Heart left ventricle (tissue), 16 donors: ENCODE measurements around the gene ALDH3B2. TPM values are rescaled to one million over a fixed set of nuclear protein-coding genes. Genes with fewer than 3 reads are reported as not detected.

ENCODE experiments used
- ATAC-seq, 4 donors: fragments of 200-7000 bp; cut with Tn5 transposase; one replicate each; pipeline ENCODE4 v1.9.1; 2020 to 2022; ENCODE audit warnings: moderate library complexity in 4 of 4, mild to moderate bottlenecking in 3 of 4, moderate number of reproducible peaks in 1 of 4
- DNase-seq, 5 donors: peaks; one replicate each; pipeline ENCODE4 v3.0.0-alpha.2; 2020
- H3K27ac ChIP-seq, 12 donors: fragments of 200-600 bp; sonication (generic) in 4 of 12; one replicate each; pipeline versions ENCODE4 v1.5.0 to v1.8.0; 2016 to 2022; ENCODE audit warnings: mild to moderate bottlenecking in 2 of 12
- H3K27me3 ChIP-seq, 9 donors: fragments of 200-600 bp; sonication (generic) in 2 of 9; one replicate each; pipeline versions ENCODE4 v1.5.1 to v1.8.0; 2016 to 2022; ENCODE audit warnings: mild to moderate bottlenecking in 3 of 9
- H3K36me3 ChIP-seq, 9 donors: fragments of 200-600 bp; sonication (generic) in 2 of 9; one replicate each; pipeline versions ENCODE4 v1.5.0 to v1.8.0; 2018 to 2022; ENCODE audit warnings: mild to moderate bottlenecking in 2 of 9
- H3K4me1 ChIP-seq, 12 donors: fragments of 200-600 bp; sonication (generic) in 4 of 12; one replicate each; pipeline versions ENCODE4 v1.5.0 to v1.8.0; 2016 to 2022; ENCODE audit warnings: mild to moderate bottlenecking in 3 of 12
- H3K4me3 ChIP-seq, 12 donors: fragments of 200-600 bp; sonication (generic) in 4 of 12; one replicate each; pipeline versions ENCODE4 v1.5.0 to v1.8.0; 2017 to 2022; ENCODE audit warnings: mild to moderate bottlenecking in 9 of 12, moderate library complexity in 4 of 12
- H3K9me3 ChIP-seq, 12 donors: fragments of 200-600 bp; sonication (generic) in 4 of 12; one replicate each; pipeline versions ENCODE4 v1.5.0 to v1.8.0; 2016 to 2022; ENCODE audit warnings: mild to moderate bottlenecking in 1 of 12
- POLR2A ChIP-seq, 2 donors: fragments of 450-650 bp; IDR thresholded peaks; one replicate each; pipeline ENCODE4 v1.6.1; 2017; ENCODE audit warnings: antibody characterized with exemption in 2 of 2, mild to moderate bottlenecking in 2 of 2, moderate library complexity in 2 of 2
- WGBS, 4 donors: extraction: QIAGEN DNeasy Blood & Tissue Kit in 2 of 4; methylation state at CpG; one replicate each; pipeline versions ENCODE4 v1.1.5 to v1.1.7; 2013 to 2018; 5-methylcytosine and 5-hydroxymethylcytosine counted together
- intact Hi-C, 10 donors: fragments of 100-400 bp; cut with DNase I; formaldehyde crosslinking; loops; one replicate each; pipeline versions ENCODE4 v1.11.1 to v1.14.2; 2022
- polyA plus RNA-seq, 2 donors: library from polyadenylated mRNA; stranded (reverse); fragments of 200-250 nt; gene quantifications; one replicate each; pipeline ENCODE4 v1.2.3, GENCODE V29; 2013
- total RNA-seq, 9 donors: library from RNA; depleted of rRNA in 2 of 9; stranded (reverse); fragments of >200 nt in 2 of 9; fragmentation: NEBNext Ultra II Directional in 3 of 9; extraction: Animal tissue kit (Norgen Biotek cat#: 25700) in 3 of 9; gene quantifications; one replicate each; pipeline versions ENCODE4 v1.1.0 to v1.2.4, GENCODE V29; 2016 to 2023
- TF ChIP-seq, protein P1 (sequence below), 12 donors: fragments of 200-600 bp; sonication (generic) in 4 of 12; IDR thresholded peaks; one replicate each; pipeline versions ENCODE4 v1.5.0 to v1.8.0; 2018 to 2022; ENCODE audit warnings: antibody characterized with exemption in 12 of 12, mild to moderate bottlenecking in 5 of 12
- donor health status: ischemic (EF 13 %, LVEDD 7.1; RV severe dilation, severe dysfunction).
- donor health status: healthy with polysubstance abuse.
- donor health status: DM: no; HTN: yes; CAD: no.
- donor health status: DM: no; HTN: no; CAD: no.
- donor health status: ischemic (EF 25% LVEDD 6.9; RV normal size, moderate dysfunction).
- donor health status: ischemic (EF 25% LVEDD 5.7; RV mildly dilated, moderate dysfunction).
- donor health status: healthy.
- donor health status: DM: yes; HTN: yes; CAD: no.
- donor health status: ischemic (EF 35%, LVEDD 5.7; RV mildly dilated, moderate dysfunction).
- donor health status: nonischemic (EF 11% LVEDD 7.7; RV severe dilation, severe dysfunction).
- donor health status: DM: yes; HTN: yes; CAD: no.
- donor health status: PGD.
- donor health status: ischemic (EF 29% LVEDD 5.4; RV normal size, mild dysfunction).
- donor health status: nonischemic (EF 23%, LVEDD 6.1; RV moderate dilation, normal function).

ALDH3B2 gene
- total and polyA plus RNA-seq, 11 donors = not detected

DNA sequence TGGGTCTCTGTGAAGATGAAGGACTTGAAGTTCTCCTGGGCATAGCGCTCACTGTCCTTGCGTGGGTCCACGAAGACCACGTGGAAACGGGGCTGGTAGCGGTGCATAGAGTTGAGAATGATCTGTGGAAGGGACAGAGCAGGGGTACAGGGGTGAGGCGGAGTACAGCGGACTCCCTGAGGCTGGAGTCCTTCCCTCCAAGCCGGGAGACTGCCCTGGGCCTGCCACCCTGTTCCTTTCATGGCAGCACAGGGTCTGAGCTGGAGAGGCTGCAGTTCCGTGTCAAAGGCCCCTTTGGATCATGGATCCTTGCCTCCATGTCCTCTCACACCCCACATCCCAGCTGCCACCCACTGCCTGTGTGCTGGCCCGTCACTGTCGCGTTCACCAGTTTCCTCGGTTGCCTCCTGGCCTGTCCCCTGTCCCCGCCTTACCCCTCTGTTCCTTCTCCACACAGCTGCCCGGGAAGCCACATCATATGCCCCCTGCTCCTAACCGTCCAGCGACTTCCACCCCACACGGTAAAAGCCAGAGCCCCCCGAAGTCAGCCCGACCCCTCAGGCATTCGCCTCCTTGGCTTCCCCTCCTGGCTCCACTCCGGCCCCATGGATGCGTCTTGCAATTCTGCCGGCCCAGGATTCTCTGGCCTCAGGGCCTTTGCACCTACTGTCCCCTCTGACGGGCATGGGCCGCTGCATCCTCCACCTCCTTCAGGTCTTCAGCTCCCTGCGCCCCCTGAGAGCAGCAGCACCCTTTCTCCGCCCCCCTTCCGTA lies 41.3 kb downstream of the ALDH3B2 start:
- no peak overlapping the region for H3K4me3 ChIP-seq
- peak overlapping the region in 3 of 12 donors; percentile 4 to 60 (median 37) for H3K27ac ChIP-seq
- H3K27me3 ChIP-seq = no peaks in the 10 kb centered on the region
- no peak for ATAC-seq
- intact Hi-C loops = loop anchor here in 2 of 10 donors (10.0 kb wide), 2 partner anchors 162 to 172 kb away; no protein-coding TSS in a partner anchor
- WGBS, 4 donors = 89 to 93% (median 93%) methylated on average over 22 to 30 of the region's 30 CpGs
- peaks cover 0 to 32% (median 14%) of the 10 kb centered on the region in 12 donors for H3K4me1 ChIP-seq
- no peaks in the 10 kb centered on the region for H3K36me3 ChIP-seq
- DNase-seq = peak in 2 of 5 donors; percentile 27 to 56
- TF ChIP-seq, protein P1, sequence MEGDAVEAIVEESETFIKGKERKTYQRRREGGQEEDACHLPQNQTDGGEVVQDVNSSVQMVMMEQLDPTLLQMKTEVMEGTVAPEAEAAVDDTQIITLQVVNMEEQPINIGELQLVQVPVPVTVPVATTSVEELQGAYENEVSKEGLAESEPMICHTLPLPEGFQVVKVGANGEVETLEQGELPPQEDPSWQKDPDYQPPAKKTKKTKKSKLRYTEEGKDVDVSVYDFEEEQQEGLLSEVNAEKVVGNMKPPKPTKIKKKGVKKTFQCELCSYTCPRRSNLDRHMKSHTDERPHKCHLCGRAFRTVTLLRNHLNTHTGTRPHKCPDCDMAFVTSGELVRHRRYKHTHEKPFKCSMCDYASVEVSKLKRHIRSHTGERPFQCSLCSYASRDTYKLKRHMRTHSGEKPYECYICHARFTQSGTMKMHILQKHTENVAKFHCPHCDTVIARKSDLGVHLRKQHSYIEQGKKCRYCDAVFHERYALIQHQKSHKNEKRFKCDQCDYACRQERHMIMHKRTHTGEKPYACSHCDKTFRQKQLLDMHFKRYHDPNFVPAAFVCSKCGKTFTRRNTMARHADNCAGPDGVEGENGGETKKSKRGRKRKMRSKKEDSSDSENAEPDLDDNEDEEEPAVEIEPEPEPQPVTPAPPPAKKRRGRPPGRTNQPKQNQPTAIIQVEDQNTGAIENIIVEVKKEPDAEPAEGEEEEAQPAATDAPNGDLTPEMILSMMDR (IDR thresholded peaks at IDR 0.05) = no peak
- TF ChIP-seq POLR2A (IDR thresholded peaks at IDR 0.05) = no peak
- H3K9me3 ChIP-seq = no peaks in the 10 kb centered on the region

DNA sequence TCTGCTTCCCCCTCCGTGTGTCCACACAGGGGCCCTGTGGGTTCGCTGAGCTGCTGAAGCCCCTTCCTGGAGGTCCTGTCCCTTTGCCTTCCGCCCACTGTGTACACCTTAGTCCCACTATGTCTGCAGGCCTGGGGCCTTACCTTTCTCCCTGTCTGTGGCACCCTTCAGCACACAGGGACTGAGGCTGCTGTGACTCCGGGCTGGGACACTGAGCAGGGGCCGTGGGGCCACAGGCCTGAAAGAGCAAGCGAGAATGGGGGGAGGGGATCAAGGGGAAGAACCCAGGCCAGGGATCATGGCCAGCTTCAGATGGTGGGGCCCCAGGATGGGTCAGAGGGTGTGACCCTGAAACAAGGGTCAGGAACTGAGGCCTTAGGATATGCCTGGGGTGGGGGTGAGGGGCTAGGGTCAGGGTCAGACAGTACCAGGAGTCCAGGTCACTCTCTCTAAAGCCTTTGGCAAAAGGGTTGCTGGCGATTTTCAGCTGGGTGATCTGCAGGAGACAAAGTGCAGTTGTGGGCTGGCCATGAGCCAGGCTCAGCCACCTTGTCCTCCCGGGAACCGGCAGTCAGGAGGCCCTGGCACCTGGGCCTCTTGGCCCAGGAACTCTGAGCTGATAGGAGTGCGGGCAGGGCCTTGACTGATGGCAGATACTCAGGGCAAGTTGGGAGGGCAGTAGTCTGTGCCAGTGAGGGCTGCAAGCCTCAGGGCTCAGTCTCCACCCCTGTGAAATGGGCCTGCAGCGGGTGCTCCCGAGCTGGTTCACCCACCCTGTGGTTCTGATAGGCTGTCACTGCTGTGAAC lies 42.0 kb downstream of the ALDH3B2 start:
- Histone ChIP-seq H3K4me1 (peaks cover 0 to 32% (median 14%) of the 10 kb centered on the region in 12 donors), H3K27ac (peak overlapping the region in 5 of 12 donors; percentile 4 to 60 (median 43)), H3K36me3 (no peaks in the 10 kb centered on the region), H3K9me3 (no peaks in the 10 kb centered on the region), H3K27me3 (no peaks in the 10 kb centered on the region), H3K4me3 (no peak overlapping the region)
- TF ChIP-seq POLR2A (IDR thresholded peaks at IDR 0.05) = no peak
- TF ChIP-seq, protein P1 (IDR thresholded peaks at IDR 0.05) = no peak
- ATAC-seq (peak in 1 of 4 donors; percentile 14), DNase-seq (peak in 4 of 5 donors; percentile 55 to 88 (median 67))
- intact Hi-C loops = loop anchor here in 2 of 10 donors (10.0 kb wide), 2 partner anchors 162 to 172 kb away; no protein-coding TSS in a partner anchor
- 64 to 77% (median 76%) methylated on average over 12 of the region's 12 CpGs for WGBS, 4 donors

DNA sequence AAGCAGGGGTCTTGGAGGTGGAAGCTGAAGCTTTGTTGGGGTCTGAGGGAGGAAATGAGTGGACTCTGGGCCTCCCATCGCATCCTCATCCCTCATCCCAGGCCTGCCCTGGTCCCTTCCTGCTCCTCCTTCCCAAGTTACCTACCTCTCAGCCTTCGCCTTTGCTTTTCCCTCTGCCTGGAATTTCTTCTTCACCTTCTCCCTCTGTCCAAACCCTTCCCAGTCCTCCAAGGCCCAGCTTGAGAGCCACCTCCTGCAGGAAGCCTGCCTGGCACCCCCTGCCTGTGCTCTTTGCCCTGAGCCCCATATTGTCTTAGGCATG lies 42.6 kb downstream of the ALDH3B2 start:
- intact Hi-C loops = loop anchor here in 2 of 10 donors (10.0 kb wide), 2 partner anchors 163 to 173 kb away; no protein-coding TSS in a partner anchor
- ATAC-seq (no peak), DNase-seq (no peak)
- H3K4me1 ChIP-seq = peaks cover 0 to 32% (median 14%) of the 10 kb centered on the region in 12 donors
- H3K9me3 ChIP-seq = no peaks in the 10 kb centered on the region
- TF ChIP-seq, protein P1 (IDR thresholded peaks at IDR 0.05) = no peak
- H3K27me3 ChIP-seq = no peaks in the 10 kb centered on the region
- 92 to 100% (median 95%) methylated on average over 2 of the region's 2 CpGs for WGBS, 4 donors
- H3K27ac ChIP-seq = peak overlapping the region in 4 of 12 donors; percentile 4 to 60 (median 42)
- H3K4me3 ChIP-seq = no peak overlapping the region
- H3K36me3 ChIP-seq = no peaks in the 10 kb centered on the region

DNA sequence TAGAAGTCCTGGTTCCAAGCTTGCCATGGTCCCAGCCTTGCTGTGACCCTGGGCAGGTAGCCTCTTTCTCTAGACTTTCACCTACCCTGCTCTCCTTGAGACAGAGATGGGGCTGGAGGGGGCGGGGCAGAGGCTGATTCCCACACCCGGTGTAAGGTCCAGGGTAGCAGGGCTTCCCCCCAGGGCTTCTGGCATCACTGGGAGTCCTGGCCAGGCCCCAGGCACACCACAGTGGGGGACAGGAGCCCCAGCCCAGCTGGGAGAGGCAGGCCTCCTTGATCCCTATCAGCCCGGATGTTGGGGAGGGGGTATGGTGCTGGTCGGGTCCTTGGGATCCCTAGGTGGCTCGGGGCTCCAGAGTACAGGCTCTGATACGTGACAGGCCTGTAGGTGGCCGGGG lies 43.0 kb downstream of the ALDH3B2 start:
- intact Hi-C loops = loop anchor here in 2 of 10 donors (10.0 kb wide), 2 partner anchors 163 to 173 kb away; no protein-coding TSS in a partner anchor
- peak in 2 of 5 donors; percentile 29 to 67 for DNase-seq
- Histone ChIP-seq H3K4me3 (no peak overlapping the region), H3K27ac (peak overlapping the region in 5 of 12 donors; percentile 43 to 98 (median 94)), H3K36me3 (no peaks in the 10 kb centered on the region), H3K4me1 (peaks cover 0 to 32% (median 14%) of the 10 kb centered on the region in 12 donors), H3K9me3 (no peaks in the 10 kb centered on the region), H3K27me3 (no peaks in the 10 kb centered on the region)
- WGBS, 4 donors = 78 to 83% (median 79%) methylated on average over 3 to 7 of the region's 7 CpGs
- no peak for TF ChIP-seq POLR2A (IDR thresholded peaks at IDR 0.05)
- TF ChIP-seq, protein P1 (IDR thresholded peaks at IDR 0.05) = no peak
- no peak for ATAC-seq
